WTC11 (cell line): ENCODE measurements around the gene CLEC2L. TPM values are rescaled to one million over a fixed set of nuclear protein-coding genes. Genes with fewer than 3 reads are reported as not detected.
A peak's percentile ranks its signal among the peaks of the same experiment; 100 is the strongest.

Experiments used
- ATAC-seq: fragments of 200-7000 bp; cut with Tn5 transposase; 2 replicates; pipeline ENCODE4 v1.10.0; 2021; ENCODE audit warnings: mild to moderate bottlenecking, moderate library complexity
- CTCF ChIA-PET: fragments of 300-600 bp; sonication (Branson Sonifier 250); formaldehyde crosslinking; loops from one replicate; lab custom pipeline; 2021; ENCODE audit warnings: antibody characterized with exemption; lab: Charles Lee
- POLR2A ChIA-PET: fragments of 350-600 bp; sonication (Branson Sonifier 250); formaldehyde crosslinking; loops from one replicate; lab custom pipeline; 2021; ENCODE audit warnings: antibody characterized with exemption; lab: Charles Lee
- DNase-seq: peaks from one replicate; pipeline ENCODE4 v3.0.0; 2021; ENCODE audit warnings: low spot score
- H3K27ac Mint-ChIP-seq: 2 replicates; pipeline ENCODE4 v1.8.0; 2021; ENCODE audit warnings: mixed read lengths
- H3K27me3 Mint-ChIP-seq: 2 replicates; pipeline ENCODE4 v1.8.0; 2021; ENCODE audit warnings: low read depth, mild to moderate bottlenecking, moderate library complexity, mixed read lengths
- H3K36me3 Mint-ChIP-seq: 2 replicates; pipeline ENCODE4 v1.8.0; 2021; ENCODE audit warnings: mixed read lengths
- H3K4me1 Mint-ChIP-seq: 2 replicates; pipeline ENCODE4 v1.8.0; 2022; ENCODE audit warnings: mixed read lengths
- H3K4me3 Mint-ChIP-seq: 2 replicates; pipeline ENCODE4 v1.8.0; 2021; ENCODE audit warnings: mild to moderate bottlenecking, moderate library complexity, mixed read lengths
- H3K9me3 Mint-ChIP-seq: 2 replicates; pipeline ENCODE4 v1.8.0; 2021; ENCODE audit warnings: mixed read lengths
- ELF4 ChIP-seq: sonication (generic); formaldehyde crosslinking; IDR thresholded peaks from 2 replicates; pipeline ENCODE4 v1.8.1; 2022; ENCODE audit warnings: low read depth, mild to moderate bottlenecking, moderate library complexity, missing genetic modification reagents
- ETV6 ChIP-seq: sonication (generic); formaldehyde crosslinking; IDR thresholded peaks from 2 replicates; pipeline ENCODE4 v1.8.1; 2022; ENCODE audit warnings: mild to moderate bottlenecking, missing genetic modification reagents
- GRHL2 ChIP-seq: fragments of 250-450 bp; sonication (Bioruptor Pico); IDR thresholded peaks from 2 replicates; pipeline ENCODE4 v1.8.0; 2022; ENCODE audit warnings: mild to moderate bottlenecking, moderate library complexity; ENCODE audit not compliant: insufficient replicate concordance, severe bottlenecking
- HMGXB4 ChIP-seq: sonication (generic); formaldehyde crosslinking; IDR thresholded peaks from 2 replicates; pipeline ENCODE4 v1.8.1; 2023; ENCODE audit warnings: mild to moderate bottlenecking, moderate library complexity, missing genetic modification reagents
- JAZF1 ChIP-seq: fragments of 250-450 bp; sonication (Bioruptor Pico); IDR thresholded peaks from 2 replicates; pipeline ENCODE4 v1.9.0; 2021; ENCODE audit warnings: moderate library complexity, mild to moderate bottlenecking, inconsistent platforms
- NFE2L1 ChIP-seq: sonication (generic); formaldehyde crosslinking; IDR thresholded peaks from 2 replicates; pipeline ENCODE4 v1.8.1; 2023; ENCODE audit warnings: missing genetic modification reagents
- NR3C1 ChIP-seq: sonication (generic); formaldehyde crosslinking; conservative IDR thresholded peaks from 2 replicates; pipeline ENCODE4 v1.8.1; 2023; ENCODE audit warnings: low read depth, mild to moderate bottlenecking, missing genetic modification reagents
- PREB ChIP-seq: sonication (generic); formaldehyde crosslinking; IDR thresholded peaks from 2 replicates; pipeline ENCODE4 v1.8.1; 2022; ENCODE audit warnings: mild to moderate bottlenecking, missing genetic modification reagents, moderate library complexity, borderline replicate concordance
- RELA ChIP-seq: sonication (generic); formaldehyde crosslinking; IDR thresholded peaks from 2 replicates; pipeline ENCODE4 v1.8.1; 2022; ENCODE audit warnings: missing genetic modification reagents, mild to moderate bottlenecking, borderline replicate concordance
- ZNF121 ChIP-seq: sonication (generic); formaldehyde crosslinking; IDR thresholded peaks from 2 replicates; pipeline ENCODE4 v1.8.0; 2023; ENCODE audit warnings: missing genetic modification reagents
- ZNF138 ChIP-seq: sonication (generic); formaldehyde crosslinking; conservative IDR thresholded peaks from 2 replicates; pipeline ENCODE4 v1.8.1; 2022; ENCODE audit warnings: mild to moderate bottlenecking, moderate library complexity, missing genetic modification reagents
- ZNF263 ChIP-seq: sonication (generic); formaldehyde crosslinking; IDR thresholded peaks from 2 replicates; pipeline ENCODE4 v1.8.1; 2022; ENCODE audit warnings: low read depth, mild to moderate bottlenecking, moderate library complexity, missing genetic modification reagents
- ZNF396 ChIP-seq: fragments of 250-450 bp; sonication (Bioruptor Pico); IDR thresholded peaks from 2 replicates; pipeline ENCODE4 v1.8.0; 2021; ENCODE audit warnings: mild to moderate bottlenecking, moderate library complexity, borderline replicate concordance
- ZSCAN18 ChIP-seq: fragments of 250-450 bp; sonication (Bioruptor Pico); IDR thresholded peaks from 2 replicates; pipeline ENCODE4 v2.1.2; 2022; ENCODE audit warnings: mild to moderate bottlenecking, moderate library complexity
- total RNA-seq: library from RNA; stranded (reverse); gene quantifications from 3 replicates; pipeline ENCODE4 v1.2.3, GENCODE V29; 2021
- TF ChIP-seq, protein P1 (sequence below): fragments of 250-450 bp; sonication (Bioruptor Pico); IDR thresholded peaks from 2 replicates; pipeline ENCODE4 v1.8.0; 2021; ENCODE audit warnings: mild to moderate bottlenecking
- TF ChIP-seq, protein P2 (sequence below): sonication (generic); formaldehyde crosslinking; IDR thresholded peaks from 2 replicates; pipeline ENCODE4 v1.8.1; 2023; ENCODE audit warnings: mild to moderate bottlenecking, missing genetic modification reagents
- TF ChIP-seq, protein P3 (sequence below): sonication (generic); formaldehyde crosslinking; IDR thresholded peaks from 2 replicates; pipeline ENCODE4 v1.8.0; 2023; ENCODE audit warnings: mild to moderate bottlenecking, missing genetic modification reagents
- TF ChIP-seq, protein P4 (sequence below): fragments of 200-600 bp; IDR thresholded peaks from 2 replicates; pipeline ENCODE4 v1.8.0; 2022; ENCODE audit warnings: antibody characterized with exemption

The CLEC2L gene
- total RNA-seq, 1 experiment from 2014 or later, result 0.13 TPM

- TF ChIP-seq, protein P1, sequence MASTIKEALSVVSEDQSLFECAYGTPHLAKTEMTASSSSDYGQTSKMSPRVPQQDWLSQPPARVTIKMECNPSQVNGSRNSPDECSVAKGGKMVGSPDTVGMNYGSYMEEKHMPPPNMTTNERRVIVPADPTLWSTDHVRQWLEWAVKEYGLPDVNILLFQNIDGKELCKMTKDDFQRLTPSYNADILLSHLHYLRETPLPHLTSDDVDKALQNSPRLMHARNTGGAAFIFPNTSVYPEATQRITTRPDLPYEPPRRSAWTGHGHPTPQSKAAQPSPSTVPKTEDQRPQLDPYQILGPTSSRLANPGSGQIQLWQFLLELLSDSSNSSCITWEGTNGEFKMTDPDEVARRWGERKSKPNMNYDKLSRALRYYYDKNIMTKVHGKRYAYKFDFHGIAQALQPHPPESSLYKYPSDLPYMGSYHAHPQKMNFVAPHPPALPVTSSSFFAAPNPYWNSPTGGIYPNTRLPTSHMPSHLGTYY (CRISPR knock-in tag), result no peak
- TF ChIP-seq GRHL2 (no peak), NR3C1 (CRISPR knock-in tag) (no peak), ELF4 (CRISPR knock-in tag) (no peak)
- TF ChIP-seq, protein P2, sequence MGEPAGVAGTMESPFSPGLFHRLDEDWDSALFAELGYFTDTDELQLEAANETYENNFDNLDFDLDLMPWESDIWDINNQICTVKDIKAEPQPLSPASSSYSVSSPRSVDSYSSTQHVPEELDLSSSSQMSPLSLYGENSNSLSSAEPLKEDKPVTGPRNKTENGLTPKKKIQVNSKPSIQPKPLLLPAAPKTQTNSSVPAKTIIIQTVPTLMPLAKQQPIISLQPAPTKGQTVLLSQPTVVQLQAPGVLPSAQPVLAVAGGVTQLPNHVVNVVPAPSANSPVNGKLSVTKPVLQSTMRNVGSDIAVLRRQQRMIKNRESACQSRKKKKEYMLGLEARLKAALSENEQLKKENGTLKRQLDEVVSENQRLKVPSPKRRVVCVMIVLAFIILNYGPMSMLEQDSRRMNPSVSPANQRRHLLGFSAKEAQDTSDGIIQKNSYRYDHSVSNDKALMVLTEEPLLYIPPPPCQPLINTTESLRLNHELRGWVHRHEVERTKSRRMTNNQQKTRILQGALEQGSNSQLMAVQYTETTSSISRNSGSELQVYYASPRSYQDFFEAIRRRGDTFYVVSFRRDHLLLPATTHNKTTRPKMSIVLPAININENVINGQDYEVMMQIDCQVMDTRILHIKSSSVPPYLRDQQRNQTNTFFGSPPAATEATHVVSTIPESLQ (CRISPR knock-in tag), result no peak
These were observed 62.8 kb downstream of the CLEC2L start (continued) for GRCh38 chr7:139586286-139586685.

DNA sequence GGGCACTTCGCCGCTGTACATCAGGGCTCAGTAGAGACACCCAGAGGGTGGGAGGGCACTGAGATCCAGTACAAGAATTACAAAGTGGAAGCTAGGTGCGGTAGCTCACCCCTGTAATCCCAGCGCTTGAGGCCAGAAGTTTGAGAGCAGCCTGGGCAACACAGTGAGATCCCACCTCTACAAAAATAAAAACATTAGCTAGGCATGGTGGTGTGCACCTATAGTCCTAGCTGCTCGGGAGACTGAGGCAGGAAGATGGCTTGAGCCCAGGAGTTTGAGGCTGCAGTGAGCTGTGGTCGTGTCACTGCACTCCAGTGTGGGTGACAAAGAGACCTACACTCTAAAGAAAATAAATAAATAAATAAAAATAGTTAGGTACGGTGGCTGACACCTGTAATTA lies 64.0 kb downstream of the CLEC2L start:
- POLR2A ChIA-PET, result no interaction called here
- Mint-ChIP-seq H3K4me1 (peaks cover 3% of the 10 kb centered on the region; the same call in 1 of the 2 replicates), H3K9me3 (no peaks in the 10 kb centered on the region), H3K27me3 (no peaks in the 10 kb centered on the region), H3K27ac (no peak overlapping the region), H3K4me3 (no peak overlapping the region), H3K36me3 (no peaks in the 10 kb centered on the region)
- ATAC-seq, result no peak
- CTCF ChIA-PET, result interaction anchor here (1.5 to 4.0 kb wide), 6 partner anchors 15 to 153 kb away, joined by 3 to 28 read pairs (median 8); no protein-coding TSS in a partner anchor
- no peak for TF ChIP-seq ZNF263
- TF ChIP-seq, protein P3, sequence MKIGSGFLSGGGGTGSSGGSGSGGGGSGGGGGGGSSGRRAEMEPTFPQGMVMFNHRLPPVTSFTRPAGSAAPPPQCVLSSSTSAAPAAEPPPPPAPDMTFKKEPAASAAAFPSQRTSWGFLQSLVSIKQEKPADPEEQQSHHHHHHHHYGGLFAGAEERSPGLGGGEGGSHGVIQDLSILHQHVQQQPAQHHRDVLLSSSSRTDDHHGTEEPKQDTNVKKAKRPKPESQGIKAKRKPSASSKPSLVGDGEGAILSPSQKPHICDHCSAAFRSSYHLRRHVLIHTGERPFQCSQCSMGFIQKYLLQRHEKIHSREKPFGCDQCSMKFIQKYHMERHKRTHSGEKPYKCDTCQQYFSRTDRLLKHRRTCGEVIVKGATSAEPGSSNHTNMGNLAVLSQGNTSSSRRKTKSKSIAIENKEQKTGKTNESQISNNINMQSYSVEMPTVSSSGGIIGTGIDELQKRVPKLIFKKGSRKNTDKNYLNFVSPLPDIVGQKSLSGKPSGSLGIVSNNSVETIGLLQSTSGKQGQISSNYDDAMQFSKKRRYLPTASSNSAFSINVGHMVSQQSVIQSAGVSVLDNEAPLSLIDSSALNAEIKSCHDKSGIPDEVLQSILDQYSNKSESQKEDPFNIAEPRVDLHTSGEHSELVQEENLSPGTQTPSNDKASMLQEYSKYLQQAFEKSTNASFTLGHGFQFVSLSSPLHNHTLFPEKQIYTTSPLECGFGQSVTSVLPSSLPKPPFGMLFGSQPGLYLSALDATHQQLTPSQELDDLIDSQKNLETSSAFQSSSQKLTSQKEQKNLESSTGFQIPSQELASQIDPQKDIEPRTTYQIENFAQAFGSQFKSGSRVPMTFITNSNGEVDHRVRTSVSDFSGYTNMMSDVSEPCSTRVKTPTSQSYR, result no peak
- TF ChIP-seq ETV6 (CRISPR knock-in tag), result no peak
- TF ChIP-seq JAZF1, result no peak
- TF ChIP-seq, protein P2 (CRISPR knock-in tag), result no peak
- 0 out of 2 replicates have a peak, but pooled peaks have one; percentile 27 for TF ChIP-seq ZNF121 (CRISPR knock-in tag)
- DNase-seq, result no peak

- Mint-ChIP-seq H3K27ac (no peak overlapping the region), H3K36me3 (no peaks in the 10 kb centered on the region)
- POLR2A ChIA-PET, result interaction anchor here (0.7 kb wide), 1 partner anchor 8 kb away, joined by 4 read pairs; no protein-coding TSS in a partner anchor
- TF ChIP-seq ZNF138, result no peak
- no peak for TF ChIP-seq ZNF396 (CRISPR knock-in tag)
- TF ChIP-seq, protein P4, sequence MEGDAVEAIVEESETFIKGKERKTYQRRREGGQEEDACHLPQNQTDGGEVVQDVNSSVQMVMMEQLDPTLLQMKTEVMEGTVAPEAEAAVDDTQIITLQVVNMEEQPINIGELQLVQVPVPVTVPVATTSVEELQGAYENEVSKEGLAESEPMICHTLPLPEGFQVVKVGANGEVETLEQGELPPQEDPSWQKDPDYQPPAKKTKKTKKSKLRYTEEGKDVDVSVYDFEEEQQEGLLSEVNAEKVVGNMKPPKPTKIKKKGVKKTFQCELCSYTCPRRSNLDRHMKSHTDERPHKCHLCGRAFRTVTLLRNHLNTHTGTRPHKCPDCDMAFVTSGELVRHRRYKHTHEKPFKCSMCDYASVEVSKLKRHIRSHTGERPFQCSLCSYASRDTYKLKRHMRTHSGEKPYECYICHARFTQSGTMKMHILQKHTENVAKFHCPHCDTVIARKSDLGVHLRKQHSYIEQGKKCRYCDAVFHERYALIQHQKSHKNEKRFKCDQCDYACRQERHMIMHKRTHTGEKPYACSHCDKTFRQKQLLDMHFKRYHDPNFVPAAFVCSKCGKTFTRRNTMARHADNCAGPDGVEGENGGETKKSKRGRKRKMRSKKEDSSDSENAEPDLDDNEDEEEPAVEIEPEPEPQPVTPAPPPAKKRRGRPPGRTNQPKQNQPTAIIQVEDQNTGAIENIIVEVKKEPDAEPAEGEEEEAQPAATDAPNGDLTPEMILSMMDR, result no peak
- no peak for TF ChIP-seq HMGXB4 (CRISPR knock-in tag)
- TF ChIP-seq RELA (CRISPR knock-in tag), result no peak
- no peak for TF ChIP-seq PREB (CRISPR knock-in tag)
- TF ChIP-seq ZSCAN18 (CRISPR knock-in tag), result no peak
- no peak for TF ChIP-seq NFE2L1
These were observed 65.1 kb downstream of the CLEC2L start for GRCh38 chr7:139588632-139589031.

More at GRCh38 chr7:139588632-139589031, 65.1 kb downstream of the CLEC2L start:
- H3K4me3 Mint-ChIP-seq, result no peak overlapping the region
- ATAC-seq (peak; percentile 63), DNase-seq (no peak)
- peaks cover 3% of the 10 kb centered on the region; the same call in 1 of the 2 replicates for H3K4me1 Mint-ChIP-seq
- no peaks in the 10 kb centered on the region for H3K9me3 Mint-ChIP-seq
- no peaks in the 10 kb centered on the region for H3K27me3 Mint-ChIP-seq
- CTCF ChIA-PET, result interaction anchor here (0.5 to 4.0 kb wide), 15 partner anchors 14 to 417 kb away, joined by 3 to 28 read pairs (median 5); no protein-coding TSS in a partner anchor
